Mesothelial cell of epicardium (in vitro differentiated cells): ENCODE results near the gene SLC30A10. TPM values are rescaled to one million over a fixed set of nuclear protein-coding genes. Genes with fewer than 3 reads are reported as not detected.

Experiments used
- DNase-seq, 2 experiments: peaks; one replicate each; pipeline ENCODE4 v3.0.0; 2021; ENCODE audit warnings: low spot score in 2 of 2; ENCODE audit not compliant: unreplicated experiment in 2 of 2
- H3K27ac Mint-ChIP-seq: 2 replicates; pipeline ENCODE4 v1.8.0; 2021; ENCODE audit warnings: mixed read lengths
- H3K27me3 Mint-ChIP-seq: 2 replicates; pipeline ENCODE4 v1.8.0; 2021; ENCODE audit warnings: low read depth, mixed read lengths
- H3K36me3 Mint-ChIP-seq: 2 replicates; pipeline ENCODE4 v1.8.0; 2021; ENCODE audit warnings: mixed read lengths
- H3K4me1 Mint-ChIP-seq: 2 replicates; pipeline ENCODE4 v1.8.0; 2021; ENCODE audit warnings: mixed read lengths
- H3K4me3 Mint-ChIP-seq: 2 replicates; pipeline ENCODE4 v1.8.0; 2021; ENCODE audit warnings: mild to moderate bottlenecking, moderate library complexity, mixed read lengths
- H3K9me3 Mint-ChIP-seq: 2 replicates; pipeline ENCODE4 v1.8.0; 2021; ENCODE audit warnings: mixed read lengths
- CTCF ChIP-seq: fragments of 200-600 bp; sonication (generic); IDR thresholded peaks from one replicate; pipeline ENCODE4 v1.5.0; 2021; ENCODE audit warnings: antibody characterized with exemption; ENCODE audit not compliant: unreplicated experiment
- total RNA-seq: library from RNA; stranded (reverse); gene quantifications from 3 replicates; pipeline ENCODE4 v1.2.1, GENCODE V29; 2021

Gene SLC30A10
- total RNA-seq, 1 donor from 2014 or later = 1.1 TPM

GRCh38 chr1:219885680-219886079 lies 42.7 kb downstream of the SLC30A10 start:
- no peak overlapping the region for H3K27ac Mint-ChIP-seq
- peaks cover 8% of the 10 kb centered on the region for H3K27me3 Mint-ChIP-seq
- H3K36me3 Mint-ChIP-seq = no peaks in the 10 kb centered on the region
- no peak overlapping the region for H3K4me3 Mint-ChIP-seq
- peaks cover 30% of the 10 kb centered on the region for H3K9me3 Mint-ChIP-seq
- no peak for TF ChIP-seq CTCF
- H3K4me1 Mint-ChIP-seq = peaks cover 20% of the 10 kb centered on the region
- DNase-seq = no peak

- Mint-ChIP-seq H3K4me3 (no peak overlapping the region), H3K4me1 (peaks cover 20% of the 10 kb centered on the region), H3K27me3 (peaks cover 1% of the 10 kb centered on the region), H3K9me3 (peaks cover 19% of the 10 kb centered on the region), H3K27ac (no peak overlapping the region), H3K36me3 (no peaks in the 10 kb centered on the region)
- no peak for DNase-seq
- TF ChIP-seq CTCF = no peak
These were observed 44.7 kb downstream of the SLC30A10 start for GRCh38 chr1:219883400-219884332.

GRCh38 chr1:219882755-219883154 lies 45.6 kb downstream of the SLC30A10 start:
- Mint-ChIP-seq H3K27ac (no peak overlapping the region), H3K27me3 (peaks cover 9% of the 10 kb centered on the region), H3K36me3 (no peaks in the 10 kb centered on the region), H3K4me1 (peaks cover 20% of the 10 kb centered on the region), H3K9me3 (peaks cover 14% of the 10 kb centered on the region), H3K4me3 (no peak overlapping the region)
- no peak for TF ChIP-seq CTCF
- no peak for DNase-seq

GRCh38 chr1:219882096-219882495 lies 46.3 kb downstream of the SLC30A10 start:
- DNase-seq = no peak
- Mint-ChIP-seq H3K27ac (no peak overlapping the region), H3K9me3 (peaks cover 11% of the 10 kb centered on the region), H3K4me1 (peaks cover 20% of the 10 kb centered on the region), H3K4me3 (no peak overlapping the region), H3K36me3 (no peaks in the 10 kb centered on the region), H3K27me3 (peaks cover 12% of the 10 kb centered on the region)
- TF ChIP-seq CTCF = no peak

GRCh38 chr1:219880765-219881457 lies 47.4 kb downstream of the SLC30A10 start:
- no peak overlapping the region for H3K4me3 Mint-ChIP-seq
- no peak overlapping the region for H3K27ac Mint-ChIP-seq
- TF ChIP-seq CTCF = no peak
- H3K27me3 Mint-ChIP-seq = peaks cover 14% of the 10 kb centered on the region
- DNase-seq = no peak
- H3K36me3 Mint-ChIP-seq = no peaks in the 10 kb centered on the region
- peaks cover 2% of the 10 kb centered on the region for H3K9me3 Mint-ChIP-seq
- H3K4me1 Mint-ChIP-seq = peaks cover 20% of the 10 kb centered on the region
